GM13976 (cell line): ENCODE data around the gene KRTAP1-5.

Experiments used
- DNase-seq: peaks from one replicate; pipeline ENCODE4 v3.0.0; 2012; ENCODE audit warnings: low spot score
- in situ Hi-C: fragments of 300-500 bp; cut with MboI; formaldehyde crosslinking; loops from one replicate; pipeline ENCODE4 v1.12.0; 2022; ENCODE audit warnings: low sequenced_read_pairs, mixed read lengths, inconsistent platforms; ENCODE audit not compliant: unreplicated experiment
- TF ChIP-seq, protein P1 (sequence below): IDR thresholded peaks from 2 replicates; pipeline ENCODE4 v1.5.1; 2012; ENCODE audit warnings: borderline replicate concordance, mild to moderate bottlenecking; ENCODE audit not compliant: insufficient read depth; ENCODE audit errors: extremely low read depth, missing control alignments, control extremely low read depth

Gene KRTAP1-5, protein sequence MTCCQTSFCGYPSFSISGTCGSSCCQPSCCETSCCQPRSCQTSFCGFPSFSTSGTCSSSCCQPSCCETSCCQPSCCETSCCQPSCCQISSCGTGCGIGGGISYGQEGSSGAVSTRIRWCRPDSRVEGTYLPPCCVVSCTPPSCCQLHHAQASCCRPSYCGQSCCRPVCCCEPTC

GRCh38 chr17:41026715-41027471, at the start of gene KRTAP1-5:
Gene KRTAP1-5 (minus strand): TSS chr17:41027208. CDS start chr17:41027155, 53 bp downstream.
- DNase-seq = no peak
- TF ChIP-seq, protein P1, sequence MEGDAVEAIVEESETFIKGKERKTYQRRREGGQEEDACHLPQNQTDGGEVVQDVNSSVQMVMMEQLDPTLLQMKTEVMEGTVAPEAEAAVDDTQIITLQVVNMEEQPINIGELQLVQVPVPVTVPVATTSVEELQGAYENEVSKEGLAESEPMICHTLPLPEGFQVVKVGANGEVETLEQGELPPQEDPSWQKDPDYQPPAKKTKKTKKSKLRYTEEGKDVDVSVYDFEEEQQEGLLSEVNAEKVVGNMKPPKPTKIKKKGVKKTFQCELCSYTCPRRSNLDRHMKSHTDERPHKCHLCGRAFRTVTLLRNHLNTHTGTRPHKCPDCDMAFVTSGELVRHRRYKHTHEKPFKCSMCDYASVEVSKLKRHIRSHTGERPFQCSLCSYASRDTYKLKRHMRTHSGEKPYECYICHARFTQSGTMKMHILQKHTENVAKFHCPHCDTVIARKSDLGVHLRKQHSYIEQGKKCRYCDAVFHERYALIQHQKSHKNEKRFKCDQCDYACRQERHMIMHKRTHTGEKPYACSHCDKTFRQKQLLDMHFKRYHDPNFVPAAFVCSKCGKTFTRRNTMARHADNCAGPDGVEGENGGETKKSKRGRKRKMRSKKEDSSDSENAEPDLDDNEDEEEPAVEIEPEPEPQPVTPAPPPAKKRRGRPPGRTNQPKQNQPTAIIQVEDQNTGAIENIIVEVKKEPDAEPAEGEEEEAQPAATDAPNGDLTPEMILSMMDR = no peak
- in situ Hi-C loops = no loop called here

DNA sequence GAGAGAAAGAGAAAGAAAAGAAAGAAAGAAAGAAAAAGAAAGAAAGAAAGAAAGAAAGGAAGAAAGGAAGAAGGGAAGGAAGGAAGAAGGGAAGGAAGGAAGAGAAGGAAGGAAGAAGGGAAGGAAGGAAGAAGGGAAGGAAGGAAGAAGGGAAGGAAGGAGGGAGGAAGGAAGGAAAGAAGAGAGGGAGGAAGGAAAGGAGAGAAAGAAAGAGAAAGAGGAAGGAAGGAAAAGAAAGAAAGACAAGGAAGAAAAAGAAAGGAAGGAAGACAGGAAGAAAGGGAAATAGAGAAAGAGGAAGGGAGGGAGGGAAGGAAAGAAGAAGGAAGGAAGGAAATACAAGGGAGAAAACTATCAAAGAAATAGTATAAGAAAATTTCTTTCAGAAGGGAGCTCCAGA, 49.8 kb upstream of the KRTAP1-5 start:
- DNase-seq = no peak
- in situ Hi-C loops = no loop called here
- TF ChIP-seq, protein P1 = no peak

GRCh38 chr17:41073676-41074075, 46.7 kb upstream of the KRTAP1-5 start:
- in situ Hi-C loops = no loop called here
- no peak for DNase-seq
- TF ChIP-seq, protein P1 = no peak

GRCh38 chr17:41071606-41072360, 44.8 kb upstream of the KRTAP1-5 start:
- DNase-seq = no peak
- TF ChIP-seq, protein P1 = no peak
- in situ Hi-C loops = no loop called here

- no peak for DNase-seq
- TF ChIP-seq, protein P1 = no peak
- in situ Hi-C loops = no loop called here
These were observed 42.0 kb upstream of the KRTAP1-5 start for GRCh38 chr17:41069031-41069430.

- TF ChIP-seq, protein P1 = no peak
- DNase-seq = no peak
- in situ Hi-C loops = no loop called here
These were observed 40.3 kb upstream of the KRTAP1-5 start for GRCh38 chr17:41067281-41067680.
